SU-DHL-6 (cell line): ENCODE results near the gene PTPRK.

Source experiments
- EZH2phosphoT487 ChIP-seq: fragments of 200-600 bp; sonication (generic), shearing (Covaris generic); conservative IDR thresholded peaks from 2 replicates; pipeline ENCODE4 v1.6.1; 2018; ENCODE audit warnings: mild to moderate bottlenecking, antibody characterized with exemption, low read length, moderate library complexity, mixed read lengths
- TF ChIP-seq, protein P1 (sequence below): fragments of 200-600 bp; sonication (generic); IDR thresholded peaks from one replicate; pipeline ENCODE4 v1.5.1; 2017; ENCODE audit warnings: antibody characterized with exemption, mild to moderate bottlenecking, low read length, moderate library complexity; ENCODE audit not compliant: insufficient read depth, poor library complexity, severe bottlenecking

DNA sequence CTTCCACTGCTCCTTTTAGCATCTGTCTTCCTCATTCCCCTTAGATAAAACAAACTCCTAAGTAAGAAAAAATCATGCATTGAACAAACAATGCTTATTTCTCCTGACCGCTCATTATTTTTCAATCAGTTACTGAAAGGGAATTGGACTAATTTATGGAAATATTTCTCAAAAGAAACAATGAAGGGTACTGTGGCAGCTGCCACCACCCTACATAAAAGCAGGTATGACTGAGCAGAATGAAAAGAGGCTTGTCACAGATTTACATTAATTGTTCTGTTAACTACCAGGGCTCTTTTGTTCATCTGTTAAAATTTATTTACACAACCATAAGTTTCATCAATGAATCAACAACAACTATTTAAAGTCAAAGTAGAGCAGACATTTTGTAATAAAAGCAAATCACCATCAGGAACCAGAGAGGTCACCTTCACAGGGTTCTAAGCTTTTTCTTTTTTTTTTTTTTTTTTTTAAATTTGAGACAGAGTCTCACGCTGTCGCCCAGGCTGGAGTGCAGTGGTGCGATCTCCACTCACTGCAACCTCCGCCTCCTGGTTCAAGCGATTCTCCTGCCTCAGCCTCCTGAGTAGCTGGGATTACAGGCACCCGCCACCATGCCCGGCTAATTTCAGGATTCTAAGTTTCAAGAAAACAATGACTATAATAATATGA is 204.0 kb downstream of the PTPRK start:
- TF ChIP-seq, protein P1, sequence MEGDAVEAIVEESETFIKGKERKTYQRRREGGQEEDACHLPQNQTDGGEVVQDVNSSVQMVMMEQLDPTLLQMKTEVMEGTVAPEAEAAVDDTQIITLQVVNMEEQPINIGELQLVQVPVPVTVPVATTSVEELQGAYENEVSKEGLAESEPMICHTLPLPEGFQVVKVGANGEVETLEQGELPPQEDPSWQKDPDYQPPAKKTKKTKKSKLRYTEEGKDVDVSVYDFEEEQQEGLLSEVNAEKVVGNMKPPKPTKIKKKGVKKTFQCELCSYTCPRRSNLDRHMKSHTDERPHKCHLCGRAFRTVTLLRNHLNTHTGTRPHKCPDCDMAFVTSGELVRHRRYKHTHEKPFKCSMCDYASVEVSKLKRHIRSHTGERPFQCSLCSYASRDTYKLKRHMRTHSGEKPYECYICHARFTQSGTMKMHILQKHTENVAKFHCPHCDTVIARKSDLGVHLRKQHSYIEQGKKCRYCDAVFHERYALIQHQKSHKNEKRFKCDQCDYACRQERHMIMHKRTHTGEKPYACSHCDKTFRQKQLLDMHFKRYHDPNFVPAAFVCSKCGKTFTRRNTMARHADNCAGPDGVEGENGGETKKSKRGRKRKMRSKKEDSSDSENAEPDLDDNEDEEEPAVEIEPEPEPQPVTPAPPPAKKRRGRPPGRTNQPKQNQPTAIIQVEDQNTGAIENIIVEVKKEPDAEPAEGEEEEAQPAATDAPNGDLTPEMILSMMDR, result no peak
- no peak for TF ChIP-seq EZH2phosphoT487
